GM12874 (cell line): ENCODE measurements around the gene MAEA.

Source experiments
- CTCF ChIP-seq: IDR thresholded peaks from 2 replicates; pipeline ENCODE4 v1.5.1; 2011; ENCODE audit warnings: low read depth, mild to moderate bottlenecking, control low read depth, low read length, moderate library complexity; ENCODE audit not compliant: insufficient read depth

The MAEA gene

GRCh38 chr4:1243451-1244080 lies 46.1 kb upstream of the MAEA start:
- TF ChIP-seq CTCF = peak; percentile 42

DNA sequence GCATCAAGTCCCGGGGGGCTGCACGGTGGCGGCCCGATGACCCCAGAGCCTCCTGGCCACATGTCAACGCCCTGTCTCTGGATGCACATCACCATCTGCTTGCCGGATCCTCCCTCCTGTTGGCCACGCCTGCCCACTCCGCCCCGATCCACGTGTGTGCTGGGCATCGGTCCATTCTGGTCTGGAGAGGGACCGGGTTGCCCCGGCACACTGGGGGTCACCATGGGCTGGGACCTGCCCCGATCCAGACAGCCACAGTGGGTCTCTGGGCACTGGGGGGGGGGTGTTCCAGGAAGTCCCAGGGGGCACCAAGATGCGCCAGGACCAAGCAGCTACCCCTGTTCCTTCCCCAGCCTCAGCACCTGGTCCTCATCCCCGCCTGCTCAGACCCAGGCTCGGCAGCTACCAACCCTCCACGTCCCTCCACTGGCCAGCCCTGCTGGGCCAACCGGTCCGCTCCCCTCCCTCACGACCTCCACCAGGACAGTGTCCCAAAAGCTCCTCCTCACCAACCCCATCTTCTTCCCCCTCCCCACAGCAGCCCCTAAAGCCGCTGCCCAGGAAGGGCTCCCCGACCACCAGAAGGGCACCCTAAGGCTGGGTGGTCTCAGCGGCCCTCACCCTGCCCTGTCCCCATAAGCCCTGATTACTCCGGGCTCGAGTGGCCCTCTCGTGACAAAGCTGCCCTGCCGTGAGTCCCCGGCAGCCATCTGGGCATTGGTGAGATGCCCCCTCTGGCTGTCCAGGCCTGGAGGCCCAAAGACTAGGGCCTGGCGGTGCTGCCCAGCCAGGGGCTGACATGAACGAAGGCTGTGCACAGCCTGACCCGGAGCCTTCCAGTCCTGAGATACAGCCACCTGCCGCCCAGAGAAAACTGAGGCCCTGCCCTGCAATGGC lies 45.4 kb upstream of the MAEA start:
- TF ChIP-seq CTCF = no peak

- TF ChIP-seq CTCF = no peak
Measured at GRCh38 chr4:1244978-1245471, 44.7 kb upstream of the MAEA start.

GRCh38 chr4:1245481-1246051 lies 44.1 kb upstream of the MAEA start:
- no peak for TF ChIP-seq CTCF

GRCh38 chr4:1246111-1246881 lies 43.4 kb upstream of the MAEA start:
- no peak for TF ChIP-seq CTCF

DNA sequence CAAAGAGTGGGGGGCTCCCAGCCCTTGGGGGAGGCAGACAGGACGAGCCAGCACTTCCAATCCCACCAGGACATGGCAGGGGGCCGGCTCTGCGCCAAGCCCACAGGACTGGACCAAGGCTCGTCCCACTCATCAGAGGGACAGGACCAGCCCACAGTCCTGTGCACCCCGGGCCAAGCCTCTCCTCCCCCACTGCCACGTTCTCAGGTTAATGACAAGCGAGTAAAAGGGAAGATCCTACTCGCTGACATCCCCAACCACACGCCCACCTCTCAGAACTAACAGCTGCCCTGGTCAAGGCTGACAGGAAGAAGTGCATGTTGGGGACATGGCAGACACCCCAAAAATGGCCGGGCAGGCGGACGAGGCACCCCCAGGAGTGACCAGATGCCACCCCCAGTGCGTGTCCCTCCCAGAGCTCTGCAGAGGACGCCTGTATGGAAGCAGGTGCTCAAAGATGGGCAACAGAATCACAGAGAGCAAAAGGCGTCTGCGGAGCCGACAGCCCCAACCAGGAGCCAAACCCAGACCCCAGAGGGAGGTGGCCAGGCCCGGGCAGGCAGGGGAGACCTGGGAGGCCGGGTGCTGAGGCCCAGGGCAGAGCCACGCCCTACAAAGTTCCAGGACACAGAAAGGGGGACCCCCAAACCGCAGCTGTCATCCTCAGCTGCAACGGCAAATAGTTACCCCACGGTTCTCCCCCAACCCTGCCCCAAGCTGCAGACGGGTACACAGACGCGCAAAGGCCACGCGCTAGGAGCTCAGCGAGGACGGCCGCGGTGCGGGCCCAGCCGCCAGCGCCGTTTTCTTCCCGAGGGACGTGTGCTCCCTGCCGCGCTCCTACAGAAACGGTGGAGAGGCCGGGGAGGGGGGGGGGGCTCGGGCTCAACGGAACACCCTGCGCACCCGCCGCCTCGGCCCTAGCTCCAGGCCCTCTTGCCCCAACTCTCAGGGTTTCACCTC lies 42.5 kb upstream of the MAEA start:
- no peak for TF ChIP-seq CTCF
